Activated T-helper 1 cell treated with anti-CD3 and anti-CD28 coated beads, Interleukin-2, amount 50 U/mL, for 16 hours (primary cell): Measurements from ENCODE around the gene FAM124A.

ENCODE experiments used
- DNase-seq, 2 donors: peaks; one replicate each; pipeline ENCODE4 v3.0.0-alpha.2; 2020; ENCODE audit warnings: low read depth in 1 of 2, low spot score in 1 of 2

FAM124A gene

GRCh38 chr13:51218626-51219025 is 3.6 kb upstream of the FAM124A start:
- DNase-seq, result no peak

- no peak for DNase-seq
These were observed 1.5 kb upstream of the FAM124A start for GRCh38 chr13:51220706-51221105.

GRCh38 chr13:51221108-51221507 is 1.1 kb upstream of the FAM124A start:
- DNase-seq, result no peak

GRCh38 chr13:51221674-51222036 is 543 bp upstream of the FAM124A start:
- DNase-seq, result no peak

GRCh38 chr13:51222686-51223559 is 725 bp downstream of the FAM124A start:
- no peak for DNase-seq

DNA sequence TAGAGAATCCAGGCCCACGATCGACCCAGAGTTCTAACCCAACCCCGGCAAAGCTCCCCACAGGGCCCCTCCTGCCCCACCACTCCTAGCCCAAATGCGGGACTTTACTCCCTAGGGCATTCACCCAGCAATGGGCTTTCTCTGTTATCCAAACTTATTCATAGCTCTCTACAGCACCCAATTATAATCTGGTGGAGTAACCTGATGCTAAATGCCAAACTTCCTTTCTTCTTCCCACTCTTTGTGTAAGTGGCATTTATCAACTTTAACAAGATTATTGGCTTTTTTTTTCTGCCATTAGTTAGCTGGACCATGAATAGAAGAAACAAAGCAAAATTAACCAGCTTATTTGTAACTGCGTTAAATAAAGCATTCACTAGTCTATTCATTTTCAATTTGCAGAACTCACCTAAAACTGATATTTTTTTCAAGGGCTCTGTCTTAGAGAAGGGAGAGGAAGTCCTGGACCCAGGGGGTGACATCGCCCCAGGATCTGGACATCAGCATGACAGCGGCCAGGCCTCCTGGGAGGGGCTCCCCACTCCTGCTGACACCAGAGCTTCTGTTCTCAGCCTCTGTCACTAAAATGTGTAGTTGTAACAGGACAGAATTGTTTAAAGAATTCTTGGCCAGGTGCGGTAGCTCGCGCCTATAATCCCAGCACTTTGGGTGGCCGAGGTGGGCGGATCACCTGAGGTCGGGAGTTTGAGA is 1.5 kb downstream of the FAM124A start:
- DNase-seq, result no peak

- DNase-seq, result no peak
These were observed 2.8 kb downstream of the FAM124A start for GRCh38 chr13:51225029-51225428.

DNA sequence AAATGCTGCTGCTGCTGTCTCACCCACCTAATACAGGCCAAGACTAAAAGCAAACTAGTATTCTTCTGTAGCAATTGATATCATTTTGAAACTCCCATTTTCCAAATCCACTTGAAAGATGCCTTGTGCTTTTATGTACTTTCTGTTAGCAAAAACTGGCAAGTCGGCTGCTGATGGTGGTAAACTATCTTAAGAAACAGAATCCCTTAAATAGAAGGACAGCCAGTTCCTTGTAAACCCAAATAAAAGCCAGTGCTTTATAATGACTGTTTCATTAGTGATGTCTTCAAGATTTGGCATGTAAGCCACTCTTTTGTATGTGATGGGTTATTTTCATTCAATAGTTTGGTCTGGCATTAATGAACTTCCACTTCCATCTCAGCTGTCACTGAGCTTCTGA is 5.2 kb downstream of the FAM124A start:
- DNase-seq, result no peak

- DNase-seq, result no peak
These were observed 7.0 kb downstream of the FAM124A start for GRCh38 chr13:51229101-51229719.

DNA sequence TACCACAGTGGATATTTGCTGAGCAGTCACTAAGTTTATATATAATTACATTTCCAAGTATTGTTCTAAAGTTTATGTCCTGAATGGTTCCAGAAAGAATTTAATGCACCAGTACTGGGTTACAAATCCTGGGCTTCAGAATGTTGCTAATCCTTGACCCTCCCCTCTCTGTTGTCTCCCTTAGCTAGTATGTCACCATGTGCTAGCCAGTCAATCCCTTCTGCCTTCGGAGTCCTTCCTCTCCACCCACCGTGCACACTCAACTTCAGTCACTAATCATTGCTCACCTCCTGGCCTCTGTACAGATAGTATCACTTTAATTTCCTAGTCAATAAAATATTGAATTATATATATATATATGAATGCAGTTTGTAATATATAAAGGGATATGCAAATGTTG is 7.5 kb downstream of the FAM124A start:
- DNase-seq, result no peak

DNA sequence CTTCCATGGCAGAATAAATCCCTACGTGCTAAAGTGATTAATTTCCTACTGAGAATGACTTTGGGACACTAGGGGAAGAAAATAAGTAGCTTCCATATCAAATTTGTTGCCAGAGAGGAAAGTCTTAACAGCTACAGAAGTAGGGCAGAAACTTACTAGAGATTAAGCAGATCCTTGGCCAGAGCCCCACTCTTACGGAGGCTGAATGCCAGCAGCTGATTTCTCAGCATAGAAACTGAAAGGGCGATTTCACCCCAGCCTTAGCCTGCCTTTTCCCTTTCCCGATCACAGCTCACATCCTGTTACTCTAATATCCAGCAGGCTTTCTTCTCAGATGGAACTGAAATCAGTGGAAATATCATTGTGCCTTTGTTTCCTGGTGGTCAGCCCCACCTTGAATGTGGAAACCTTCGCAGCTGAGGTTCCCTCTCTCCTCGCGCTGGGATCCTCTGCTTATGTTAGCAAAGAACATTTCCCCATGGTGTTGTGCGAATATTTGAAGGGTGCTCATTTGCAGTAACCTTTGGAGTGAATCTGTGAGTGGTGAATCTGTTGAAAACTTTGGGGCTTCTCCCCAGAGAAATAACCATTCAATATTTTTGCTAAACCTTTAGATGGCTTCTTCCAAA is 8.4 kb downstream of the FAM124A start:
- DNase-seq, result no peak

DNA sequence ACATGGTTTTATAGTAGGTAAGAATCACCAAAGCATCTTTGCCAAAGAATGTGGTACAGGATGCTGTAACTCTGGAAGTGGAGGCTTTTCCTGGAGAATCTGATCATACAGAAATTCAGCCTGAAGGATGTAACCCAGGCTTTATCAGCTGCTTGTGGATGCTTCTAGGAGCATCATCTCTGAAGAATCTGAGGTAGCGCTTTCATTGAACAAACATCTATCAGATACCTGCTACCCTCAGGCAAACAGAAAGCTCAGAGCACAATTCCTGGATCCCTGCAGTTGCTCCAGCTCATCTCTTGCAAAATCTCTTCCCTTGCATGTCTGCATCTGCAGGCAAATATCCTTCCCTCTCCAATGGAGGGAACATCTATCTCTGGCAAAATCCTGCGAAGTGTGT is 9.3 kb downstream of the FAM124A start:
- no peak for DNase-seq

GRCh38 chr13:51232328-51232727 is 10.1 kb downstream of the FAM124A start:
- DNase-seq, result no peak

- no peak for DNase-seq
These were observed 11.1 kb downstream of the FAM124A start for GRCh38 chr13:51233117-51233826.

DNA sequence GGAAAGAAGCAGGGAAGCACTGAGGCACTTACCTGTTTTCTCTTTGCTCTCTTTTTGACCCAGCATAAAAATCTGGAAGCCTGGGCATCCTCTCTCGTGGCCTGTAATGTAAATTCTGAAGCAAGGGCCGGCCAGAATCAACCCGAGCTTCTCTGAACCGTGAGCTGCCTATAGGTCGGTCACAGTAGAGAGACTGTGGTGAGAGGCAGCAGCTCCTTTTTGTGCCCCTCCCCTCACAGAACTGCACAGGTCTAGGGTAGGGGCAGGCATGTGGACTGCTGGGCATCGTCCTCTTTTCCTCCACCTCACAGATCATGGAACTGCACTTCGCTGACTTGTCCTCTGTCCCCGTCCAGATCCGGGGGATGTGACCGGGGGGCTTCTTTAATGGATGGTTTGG is 12.5 kb downstream of the FAM124A start:
- DNase-seq, result no peak

DNA sequence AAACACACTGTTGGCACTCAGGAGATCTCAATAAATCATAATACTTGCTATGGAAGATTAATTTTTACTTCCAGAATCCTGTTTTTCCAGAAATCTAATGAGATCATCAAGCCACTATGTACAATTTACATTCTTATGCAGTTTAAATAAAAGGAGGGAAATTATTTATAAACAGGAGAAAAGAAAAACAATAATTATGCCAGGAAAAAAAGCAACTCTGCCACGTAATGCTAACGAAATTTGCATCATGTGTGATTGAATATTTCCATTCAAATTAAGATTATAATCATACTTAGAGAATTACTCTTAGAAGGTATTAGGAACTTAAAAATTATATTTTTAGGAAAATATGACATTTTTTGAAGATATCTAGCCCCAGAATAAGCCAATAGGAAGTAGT is 13.0 kb downstream of the FAM124A start:
- DNase-seq, result no peak

GRCh38 chr13:51235756-51236490 is 13.7 kb downstream of the FAM124A start:
- DNase-seq, result no peak

DNA sequence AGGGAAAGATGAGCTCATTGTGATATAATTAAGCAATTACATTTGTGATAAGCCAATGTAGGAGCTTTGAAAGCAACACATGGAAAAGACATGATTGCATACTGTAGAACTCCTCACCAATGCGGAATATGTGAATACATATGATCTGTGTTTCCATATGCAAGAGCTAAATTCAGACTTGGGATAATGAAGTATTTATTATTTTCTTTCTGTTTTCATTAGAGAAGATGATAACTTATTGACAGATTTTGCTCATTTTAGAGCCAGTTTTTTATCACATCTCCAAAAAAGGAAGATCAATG is 14.2 kb downstream of the FAM124A start:
- DNase-seq, result no peak

DNA sequence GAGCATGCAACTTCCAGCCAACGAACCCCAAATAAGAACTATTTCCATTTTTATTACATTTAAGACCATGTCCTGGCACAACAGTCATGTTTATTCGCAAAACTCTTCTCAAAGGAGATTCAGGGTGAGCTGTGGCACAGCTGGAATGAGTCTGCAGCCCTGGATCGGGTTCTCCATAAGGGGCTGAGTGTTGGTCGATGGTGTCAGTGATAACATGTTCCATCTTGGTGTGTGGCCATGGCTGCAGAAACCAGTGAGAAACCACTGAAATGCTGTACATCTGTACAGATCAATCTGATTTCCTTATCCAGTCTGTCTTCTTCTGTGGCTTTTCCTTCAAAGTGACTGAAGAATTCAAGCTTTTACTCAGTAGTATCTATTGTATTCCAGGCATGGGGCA is 15.2 kb downstream of the FAM124A start:
- no peak for DNase-seq

- DNase-seq, result no peak
These were observed 15.7 kb downstream of the FAM124A start for GRCh38 chr13:51237887-51238286.

GRCh38 chr13:51240178-51240577 is 18.0 kb downstream of the FAM124A start:
- DNase-seq, result no peak
